ENCODE measurements around the gene ZBTB37. TPM values are rescaled to one million over a fixed set of nuclear protein-coding genes. Genes with fewer than 3 reads are reported as not detected.

ZBTB37 gene
- total and polyA plus RNA-seq, 9 of the 15 experiments (the other 6 are each of a cell fraction or from before 2014, with no cell fraction given), result 1.3 to 13.9 (median 5.4) TPM

- Histone ChIP-seq H3K4me3 (no peak overlapping the region), H3K27ac (ENCODE audit: extremely low read depth, low read depth, low read length) (no peak overlapping the region), H3K9ac (ENCODE audit: insufficient read depth in 1 of 2, low read depth in 2 of 2, low read length in 2 of 2) (no peak overlapping the region), H4K20me1 (replicated peaks; ENCODE audit: control insufficient read depth, insufficient read depth, low read length) (peaks cover 24% of the 10 kb centered on the region), H3K79me2 (ENCODE audit: control insufficient read depth, insufficient read depth, low read length) (peaks cover 18% of the 10 kb centered on the region), H3K4me2 (ENCODE audit: insufficient read depth, low read length) (no peak overlapping the region), H3K4me1 (replicated peaks in 1 of 2; ENCODE audit: control insufficient read depth in 2 of 2, insufficient read depth in 2 of 2, low read length in 2 of 2) (peaks cover 0 to 3% of the 10 kb centered on the region in 2 experiments; a peak in 2 of 5 replicates), H3K36me3 (ENCODE audit: control insufficient read depth, insufficient read depth, low read length) (peaks cover 71% of the 10 kb centered on the region), H3K27me3 (ENCODE audit: control insufficient read depth in 2 of 2, insufficient read depth in 2 of 2, low read length in 2 of 2) (no peaks in the 10 kb centered on the region), H3K9me3 (replicated peaks; ENCODE audit: control insufficient read depth, insufficient read depth, low read depth, low read length) (no peaks in the 10 kb centered on the region), H3K9me1 (ENCODE audit: control insufficient read depth, insufficient read depth, low read length) (peaks cover 2% of the 10 kb centered on the region), H2AFZ (ENCODE audit: low read depth, low read length) (no peak overlapping the region)
- intact Hi-C loops (cut with micrococcal nuclease), result no loop called here
- in situ Hi-C loops (cut with MboI), result no loop called here
- TF ChIP-seq POLR2H (tag; IDR thresholded peaks at IDR 0.05; ENCODE audit: low read depth), result 0 out of 2 replicates have a peak, but pooled peaks have one; percentile 11
- TF ChIP-seq DEAF1 (CRISPR knock-in tag; IDR thresholded peaks at IDR 0.05), result peak; percentile 7; the same call in 1 of the 2 replicates
- no peak for TF ChIP-seq ZBTB12 (CRISPR knock-in tag; IDR thresholded peaks at IDR 0.05)
- peak; percentile 14; the same call in 1 of the 2 replicates for TF ChIP-seq RBFOX2 (IDR thresholded peaks at IDR 0.05; ENCODE audit: low read depth, low read length)
- TF ChIP-seq RREB1 (CRISPR knock-in tag; IDR thresholded peaks at IDR 0.05), result no peak
- peak; percentile 41 for TF ChIP-seq U2AF1 (optimal IDR thresholded peaks at IDR 0.05; ENCODE audit: low read depth, low read length)
- DNase-seq (ENCODE audit: extremely low read depth in 1 of 4, low spot score in 3 of 4), result no peak
- 85% methylated on average over 1 of the region's 1 CpG for WGBS (ENCODE audit: insufficient coverage, low coverage, missing lambda C conversion rate)
- no peak for FAIRE-seq
- ChIA-PET POLR2A (interaction anchor here (0.6 to 9.7 kb wide), 7 partner anchors 6 to 1265 kb away, joined by 4 to 183 read pairs (median 12); partner anchors contain the start of genes CENPL, DARS2, GAS5 and ZBTB37), CTCF (ENCODE audit: low intra/inter-chr PET ratio) (no interaction called here)
- ATAC-seq, result no peak
- no TSS peak for BruUV-seq (replicated peaks)
Measured at GRCh38 chr1:173860065-173860464, 8.1 kb upstream of the ZBTB37 start.

Measured in K562 (cell line).